Transverse colon (tissue), 4 donors: Measurements from ENCODE around the gene TRIP12.

Source experiments
- CTCF ChIP-seq, 5 experiments: fragments of 200-600 bp in 3 of 5; fragments of 450-650 bp in 2 of 5; sonication (generic) in 3 of 5; IDR thresholded peaks; 1 replicate in 2 of 5; 2 replicates in 3 of 5; pipeline ENCODE4 v1.5.1; 2016 to 2017; ENCODE audit warnings: antibody characterized with exemption in 5 of 5, inconsistent platforms in 3 of 5, mild to moderate bottlenecking in 2 of 5, moderate library complexity in 1 of 5
- EP300 ChIP-seq: sonication (generic); formaldehyde crosslinking; IDR thresholded peaks from one replicate; pipeline ENCODE4 v1.6.1; 2017; ENCODE audit warnings: antibody characterized with exemption, low read depth
- POLR2A ChIP-seq: fragments of 450-650 bp; IDR thresholded peaks from one replicate; pipeline ENCODE4 v1.6.1; 2016; ENCODE audit warnings: antibody characterized with exemption, mild to moderate bottlenecking, moderate library complexity
- POLR2AphosphoS5 ChIP-seq, 3 donors: sonication (generic); formaldehyde crosslinking; IDR thresholded peaks; one replicate each; pipeline ENCODE4 v1.6.1; 2016; ENCODE audit warnings: antibody characterized with exemption in 3 of 3

DNA sequence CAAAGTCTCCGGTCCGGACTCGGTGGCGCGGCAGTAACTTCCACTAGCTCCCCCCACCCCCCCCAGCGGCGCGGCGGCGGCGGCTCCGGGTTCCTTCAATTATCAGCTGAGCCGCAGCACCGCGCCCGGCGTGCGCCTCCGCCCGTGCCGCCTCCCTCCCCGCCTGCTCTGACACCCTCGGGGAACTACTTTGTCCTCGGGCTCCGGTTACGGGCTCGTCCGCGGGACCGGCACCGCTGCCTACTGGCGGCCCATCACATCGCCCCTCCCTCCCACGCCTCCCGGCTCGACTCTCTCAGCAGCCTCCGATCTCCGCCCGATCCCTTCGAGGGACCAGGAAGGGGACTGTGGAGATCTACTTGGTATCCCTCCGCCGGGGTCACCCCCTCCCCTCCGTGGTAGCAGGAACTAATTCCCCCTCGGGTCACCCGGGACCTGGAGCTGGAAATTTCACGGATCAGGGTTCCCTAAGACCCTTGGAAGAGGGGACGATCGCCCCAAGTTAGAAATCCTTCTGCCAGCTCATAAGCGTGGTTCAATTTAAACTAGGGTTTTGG is at the start of gene TRIP12:
- peak; percentile 53 for TF ChIP-seq POLR2A
- no peak for TF ChIP-seq CTCF (IDR thresholded peaks at IDR 0.05)
- TF ChIP-seq EP300 = no peak
- TF ChIP-seq POLR2AphosphoS5 (IDR thresholded peaks at IDR 0.05) = peak; percentile 37 to 76 (median 66)
